Choroid plexus epithelial cell (primary cell): ENCODE measurements around the gene GPRC5D.

Experiments
- DNase-seq: peaks from one replicate; pipeline ENCODE4 v3.0.0-alpha.2; 2010; ENCODE audit warnings: low read depth
- H3K4me3 ChIP-seq: 2 replicates; pipeline ENCODE4 v1.5.1; 2011; ENCODE audit warnings: low read depth, mild to moderate bottlenecking, control low read depth, low read length, moderate library complexity
- TF ChIP-seq, protein P1 (sequence below): conservative IDR thresholded peaks from 2 replicates; pipeline ENCODE4 v1.5.1; 2011; ENCODE audit warnings: low read depth, mild to moderate bottlenecking, control low read depth, inconsistent platforms, low read length, moderate library complexity

The GPRC5D gene

DNA sequence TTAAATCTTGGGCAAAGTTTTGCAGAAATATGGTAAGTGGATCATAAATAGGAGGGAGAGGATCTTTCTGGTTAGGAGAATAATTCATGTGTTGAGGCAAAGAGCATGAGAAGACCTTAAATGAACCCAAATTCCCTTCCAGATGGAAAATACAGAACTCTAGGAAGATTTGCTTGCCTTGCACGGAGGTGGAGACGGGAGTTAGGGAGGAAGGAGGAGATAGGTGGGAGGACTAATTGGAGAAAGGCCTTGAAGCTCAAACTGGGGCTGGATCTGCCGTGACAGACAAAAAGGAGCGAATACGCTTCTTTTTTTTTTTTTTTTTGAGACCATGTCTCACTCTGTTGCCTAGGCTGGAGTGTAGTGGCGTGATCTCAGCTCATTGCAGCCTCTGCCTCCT is 54.7 kb downstream of the GPRC5D start:
- H3K4me3 ChIP-seq: no peak overlapping the region

DNA sequence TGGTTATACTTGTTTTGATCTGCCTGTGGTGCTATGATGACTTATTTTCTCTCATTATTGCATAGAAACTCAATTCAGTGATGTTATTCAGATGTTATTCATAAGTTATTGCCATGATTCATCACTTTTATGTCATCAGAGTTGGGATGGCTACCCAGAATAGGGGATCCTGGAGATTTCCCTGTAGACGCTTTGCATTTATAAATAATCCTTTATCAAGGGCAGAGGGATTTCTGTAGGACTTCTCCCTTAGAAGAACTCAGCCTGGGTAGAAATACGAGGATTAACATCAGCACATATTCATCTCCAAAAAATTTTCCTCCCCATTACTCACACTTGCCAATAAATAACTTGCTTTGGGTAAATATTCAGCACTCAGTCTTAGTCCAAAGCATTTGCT is 55.7 kb downstream of the GPRC5D start:
- H3K4me3 ChIP-seq: no peak overlapping the region
- DNase-seq: peak; percentile 58

More for the DNA sequence above, 54.7 kb downstream of the GPRC5D start:
- TF ChIP-seq, protein P1, sequence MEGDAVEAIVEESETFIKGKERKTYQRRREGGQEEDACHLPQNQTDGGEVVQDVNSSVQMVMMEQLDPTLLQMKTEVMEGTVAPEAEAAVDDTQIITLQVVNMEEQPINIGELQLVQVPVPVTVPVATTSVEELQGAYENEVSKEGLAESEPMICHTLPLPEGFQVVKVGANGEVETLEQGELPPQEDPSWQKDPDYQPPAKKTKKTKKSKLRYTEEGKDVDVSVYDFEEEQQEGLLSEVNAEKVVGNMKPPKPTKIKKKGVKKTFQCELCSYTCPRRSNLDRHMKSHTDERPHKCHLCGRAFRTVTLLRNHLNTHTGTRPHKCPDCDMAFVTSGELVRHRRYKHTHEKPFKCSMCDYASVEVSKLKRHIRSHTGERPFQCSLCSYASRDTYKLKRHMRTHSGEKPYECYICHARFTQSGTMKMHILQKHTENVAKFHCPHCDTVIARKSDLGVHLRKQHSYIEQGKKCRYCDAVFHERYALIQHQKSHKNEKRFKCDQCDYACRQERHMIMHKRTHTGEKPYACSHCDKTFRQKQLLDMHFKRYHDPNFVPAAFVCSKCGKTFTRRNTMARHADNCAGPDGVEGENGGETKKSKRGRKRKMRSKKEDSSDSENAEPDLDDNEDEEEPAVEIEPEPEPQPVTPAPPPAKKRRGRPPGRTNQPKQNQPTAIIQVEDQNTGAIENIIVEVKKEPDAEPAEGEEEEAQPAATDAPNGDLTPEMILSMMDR: no peak
- DNase-seq: no peak

DNA sequence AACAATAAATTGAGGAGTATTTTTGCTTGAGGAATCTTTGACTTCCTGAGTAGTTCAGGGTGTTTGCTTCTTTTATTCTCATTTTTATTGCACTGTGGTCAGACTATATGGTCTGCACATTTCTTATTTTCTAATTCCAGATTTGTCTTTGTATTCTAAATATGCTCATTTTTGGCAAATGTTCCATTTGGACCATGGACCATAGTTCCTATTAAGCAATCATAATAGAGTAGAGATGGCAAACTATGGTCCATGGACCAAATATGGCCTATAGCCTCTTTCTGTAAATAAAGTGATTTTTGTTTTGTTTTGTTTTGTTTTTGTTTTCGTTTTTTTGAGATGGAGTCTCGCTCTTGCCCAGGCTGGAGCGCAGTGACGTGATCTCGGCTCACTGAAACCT is 58.5 kb downstream of the GPRC5D start:
- H3K4me3 ChIP-seq: peak overlapping the region; percentile 70
- TF ChIP-seq, protein P1: no peak
- no peak for DNase-seq

More for the DNA sequence above, 55.7 kb downstream of the GPRC5D start:
- TF ChIP-seq, protein P1: no peak

DNA sequence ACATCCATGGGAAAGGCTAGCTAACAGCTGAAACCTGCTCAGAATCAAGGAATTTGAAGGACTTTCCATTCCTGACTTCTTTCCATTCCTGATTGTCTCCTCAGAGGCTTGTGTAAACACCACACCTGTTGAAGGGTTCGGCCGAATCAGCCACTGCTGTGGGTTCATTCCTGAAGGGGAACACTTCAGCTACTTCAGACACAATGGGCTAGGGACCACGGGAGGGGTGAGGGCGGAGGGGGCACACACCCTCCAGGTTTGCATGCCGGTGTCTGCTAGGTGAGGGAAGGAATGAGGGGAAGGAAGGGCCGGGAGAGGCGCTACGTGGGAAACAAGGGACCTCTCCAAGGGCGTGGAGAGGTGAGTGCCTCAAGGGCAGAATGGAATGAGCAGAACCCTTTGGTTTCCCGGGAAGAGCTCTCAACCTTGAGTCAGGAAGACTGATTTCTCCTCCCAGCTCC is 59.3 kb downstream of the GPRC5D start:
- peak overlapping the region; percentile 70 for H3K4me3 ChIP-seq
- no peak for DNase-seq
- TF ChIP-seq, protein P1: no peak

DNA sequence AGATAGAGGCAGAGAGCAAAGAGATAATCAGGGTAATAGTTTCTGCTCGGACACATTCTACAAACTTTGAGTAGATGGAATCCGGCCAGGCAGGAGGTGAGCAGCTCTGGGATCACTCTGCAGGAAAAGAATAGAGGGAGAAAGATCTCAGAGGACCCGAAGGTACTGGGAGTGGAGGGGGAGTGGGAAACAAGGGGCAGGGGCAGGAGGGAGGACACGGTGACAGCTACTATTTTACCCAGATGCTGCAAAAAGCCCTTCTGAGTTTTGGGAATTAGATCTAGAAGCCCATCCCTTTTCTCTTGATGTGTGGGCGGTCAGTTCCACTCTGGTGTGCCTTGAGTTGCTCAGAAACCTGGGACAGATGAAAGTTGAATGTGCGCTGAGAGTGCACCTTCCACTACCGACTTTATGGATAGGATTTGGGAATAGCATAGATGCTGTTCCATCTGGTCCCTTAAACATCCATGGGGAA is 60.1 kb downstream of the GPRC5D start:
- H3K4me3 ChIP-seq: peak overlapping the region; percentile 70
- TF ChIP-seq, protein P1: no peak
- no peak for DNase-seq

DNA sequence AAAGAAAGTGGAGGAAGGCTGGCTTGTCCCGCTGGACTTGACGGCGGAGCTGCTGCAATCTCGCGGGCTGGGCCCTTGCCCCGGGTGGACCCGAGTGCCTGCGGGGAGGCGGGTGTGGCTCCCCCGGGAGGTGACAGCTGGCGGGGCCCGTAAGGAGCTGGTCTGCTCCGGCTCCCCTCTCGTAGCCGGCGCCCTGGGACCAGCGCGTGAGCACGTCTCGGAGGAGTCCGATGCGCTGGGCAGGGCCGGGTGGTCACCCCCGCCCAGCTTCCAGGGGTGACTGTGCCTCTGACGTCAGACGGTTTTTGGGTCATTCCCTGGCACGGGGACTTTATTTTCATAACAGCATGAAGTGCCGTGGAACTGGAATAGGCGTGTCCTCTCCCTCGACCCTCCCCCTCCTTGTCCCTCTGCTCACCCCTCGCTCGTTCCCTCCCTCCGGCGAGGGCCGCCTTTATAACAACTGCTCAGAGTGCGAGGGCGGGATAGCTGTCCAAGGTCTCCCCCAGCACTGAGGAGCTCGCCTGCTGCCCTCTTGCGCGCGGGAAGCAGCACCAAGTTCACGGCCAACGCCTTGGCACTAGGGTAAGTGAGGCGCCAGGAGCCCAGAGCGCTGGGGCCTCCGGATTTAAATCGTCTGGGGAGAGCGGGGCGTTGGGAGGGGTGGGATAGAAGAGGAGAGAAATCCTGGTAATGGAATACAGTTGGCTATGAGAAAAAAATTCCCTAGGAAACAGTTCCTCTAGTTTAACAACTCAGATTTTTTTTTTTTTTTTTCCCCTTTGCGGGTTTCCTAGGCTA is 60.7 kb downstream of the GPRC5D start, which contains the start of gene GPRC5A:
Gene GPRC5A (plus strand): TSS at position 483 of the 801 bp plus-strand sequence. CDS start 16,688 bp downstream, outside the sequence.
- H3K4me3 ChIP-seq: peak within 1 kb of the TSS; percentile 70
- TF ChIP-seq, protein P1: peak; percentile 49

More for the DNA sequence above, 60.7 kb downstream of the GPRC5D start, which contains the start of gene GPRC5A:
- peak; percentile 96 for DNase-seq
